ENCODE measurements around the gene SRSF7.
A peak's percentile ranks its signal among the peaks of the same experiment; 100 is the strongest.

SRSF7 gene

GRCh38 chr2:38778687-38779082 lies 27.5 kb upstream of the SRSF7 start:
- no peak overlapping the region for H4K91ac ChIP-seq (ENCODE audit: low read length)
- H3K27me3 ChIP-seq (ENCODE audit: control insufficient read depth in 1 of 2, insufficient read depth in 1 of 2, low read length in 2 of 2): no peaks in the 10 kb centered on the region
- H3K9ac ChIP-seq (ENCODE audit: low read length): peak overlapping the region; percentile 93
- H3K27ac ChIP-seq (ENCODE audit: low read length, poor library complexity, severe bottlenecking): peak overlapping the region; percentile 18
- H3K18ac ChIP-seq (ENCODE audit: low read depth in 1 of 2, low read length in 2 of 2): peak overlapping the region in 1 of 2 experiments; percentile 64
- no peak overlapping the region for H2AK5ac ChIP-seq (ENCODE audit: low read length, severe bottlenecking)
- H3K79me1 ChIP-seq (replicated peaks; ENCODE audit: low read length, poor library complexity, severe bottlenecking): peaks cover 6% of the 10 kb centered on the region
- no peak overlapping the region for H2BK120ac ChIP-seq (ENCODE audit: low read depth, low read length)
- no peaks in the 10 kb centered on the region for H3K9me3 ChIP-seq (ENCODE audit: control insufficient read depth, low read length)
- peaks cover 3% of the 10 kb centered on the region for H3K4me1 ChIP-seq (ENCODE audit: control insufficient read depth, insufficient read depth, low read depth, low read length)
- H2BK12ac ChIP-seq (ENCODE audit: low read length in 2 of 2): no peak overlapping the region
- WGBS: 47% methylated on average over 6 of the region's 8 CpGs
- H2BK5ac ChIP-seq (ENCODE audit: low read depth, low read length, poor library complexity, severe bottlenecking): no peak overlapping the region
- H3K36me3 ChIP-seq (ENCODE audit: control insufficient read depth in 1 of 2, insufficient read depth in 2 of 2, low read depth in 1 of 2, low read length in 2 of 2): peaks cover 0 to 14% of the 10 kb centered on the region in 2 experiments
- no peak overlapping the region for H3K14ac ChIP-seq (ENCODE audit: low read length in 2 of 2)
- no peak for DNase-seq
- no peak overlapping the region for H3K23ac ChIP-seq (ENCODE audit: low read length in 2 of 2)
- peak overlapping the region; percentile 49 to 88 for H3K4me3 ChIP-seq (ENCODE audit: insufficient read depth in 1 of 2, low read depth in 1 of 2, low read length in 2 of 2)
- peak overlapping the region in 1 of 2 experiments; percentile 35 for H3K4ac ChIP-seq (ENCODE audit: low read depth in 1 of 2, low read length in 2 of 2)
- H2AFZ ChIP-seq (ENCODE audit: low read depth, low read length): peak overlapping the region; percentile 84
- no peak overlapping the region for H2BK15ac ChIP-seq (ENCODE audit: low read depth, poor library complexity, severe bottlenecking)
- H3K4me2 ChIP-seq (ENCODE audit: low read length, poor library complexity, severe bottlenecking): peak overlapping the region; percentile 88
- peak overlapping the region; percentile 41 for H4K8ac ChIP-seq (ENCODE audit: low read length)

GRCh38 chr2:38776531-38776930 lies 25.4 kb upstream of the SRSF7 start:
- Histone ChIP-seq H3K4ac (ENCODE audit: low read depth in 1 of 2, low read length in 2 of 2) (no peak overlapping the region), H3K23ac (ENCODE audit: low read length in 2 of 2) (no peak overlapping the region), H3K4me1 (ENCODE audit: control insufficient read depth, insufficient read depth, low read depth, low read length) (peaks cover 5% of the 10 kb centered on the region), H3K14ac (ENCODE audit: low read length in 2 of 2) (no peak overlapping the region), H3K27ac (ENCODE audit: low read length, poor library complexity, severe bottlenecking) (no peak overlapping the region), H4K91ac (ENCODE audit: low read length) (no peak overlapping the region), H3K36me3 (ENCODE audit: control insufficient read depth in 1 of 2, insufficient read depth in 2 of 2, low read depth in 1 of 2, low read length in 2 of 2) (peaks cover 0 to 7% of the 10 kb centered on the region in 2 experiments), H3K79me1 (replicated peaks; ENCODE audit: low read length, poor library complexity, severe bottlenecking) (peaks cover 6% of the 10 kb centered on the region), H4K8ac (ENCODE audit: low read length) (no peak overlapping the region), H3K18ac (ENCODE audit: low read depth in 1 of 2, low read length in 2 of 2) (no peak overlapping the region), H3K4me3 (ENCODE audit: insufficient read depth in 1 of 2, low read depth in 1 of 2, low read length in 2 of 2) (no peak overlapping the region), H3K27me3 (ENCODE audit: control insufficient read depth in 1 of 2, insufficient read depth in 1 of 2, low read length in 2 of 2) (no peaks in the 10 kb centered on the region), H2AK5ac (ENCODE audit: low read length, severe bottlenecking) (no peak overlapping the region), H2BK12ac (ENCODE audit: low read length in 2 of 2) (no peak overlapping the region), H3K4me2 (ENCODE audit: low read length, poor library complexity, severe bottlenecking) (no peak overlapping the region), H3K9me3 (ENCODE audit: control insufficient read depth, low read length) (no peaks in the 10 kb centered on the region), H2AFZ (ENCODE audit: low read depth, low read length) (no peak overlapping the region), H2BK5ac (ENCODE audit: low read depth, low read length, poor library complexity, severe bottlenecking) (no peak overlapping the region), H3K9ac (ENCODE audit: low read length) (no peak overlapping the region), H2BK15ac (ENCODE audit: low read depth, poor library complexity, severe bottlenecking) (no peak overlapping the region), H2BK120ac (ENCODE audit: low read depth, low read length) (no peak overlapping the region)
- WGBS: 92% methylated on average over 13 of the region's 13 CpGs
- DNase-seq: no peak

GRCh38 chr2:38775921-38776225 lies 24.7 kb upstream of the SRSF7 start:
- peaks cover 5% of the 10 kb centered on the region for H3K4me1 ChIP-seq (ENCODE audit: control insufficient read depth, insufficient read depth, low read depth, low read length)
- H3K79me1 ChIP-seq (replicated peaks; ENCODE audit: low read length, poor library complexity, severe bottlenecking): peaks cover 6% of the 10 kb centered on the region
- H2BK5ac ChIP-seq (ENCODE audit: low read depth, low read length, poor library complexity, severe bottlenecking): no peak overlapping the region
- 94% methylated on average over 5 of the region's 7 CpGs for WGBS
- H3K27ac ChIP-seq (ENCODE audit: low read length, poor library complexity, severe bottlenecking): no peak overlapping the region
- H3K4me3 ChIP-seq (ENCODE audit: insufficient read depth in 1 of 2, low read depth in 1 of 2, low read length in 2 of 2): no peak overlapping the region
- H2BK12ac ChIP-seq (ENCODE audit: low read length in 2 of 2): no peak overlapping the region
- no peak overlapping the region for H2AFZ ChIP-seq (ENCODE audit: low read depth, low read length)
- H3K27me3 ChIP-seq (ENCODE audit: control insufficient read depth in 1 of 2, insufficient read depth in 1 of 2, low read length in 2 of 2): no peaks in the 10 kb centered on the region
- no peak overlapping the region for H2AK5ac ChIP-seq (ENCODE audit: low read length, severe bottlenecking)
- H3K9me3 ChIP-seq (ENCODE audit: control insufficient read depth, low read length): no peaks in the 10 kb centered on the region
- H2BK120ac ChIP-seq (ENCODE audit: low read depth, low read length): no peak overlapping the region
- no peak for DNase-seq
- H4K8ac ChIP-seq (ENCODE audit: low read length): no peak overlapping the region
- no peak overlapping the region for H3K23ac ChIP-seq (ENCODE audit: low read length in 2 of 2)
- H3K4me2 ChIP-seq (ENCODE audit: low read length, poor library complexity, severe bottlenecking): no peak overlapping the region
- no peak overlapping the region for H3K18ac ChIP-seq (ENCODE audit: low read depth in 1 of 2, low read length in 2 of 2)
- H4K91ac ChIP-seq (ENCODE audit: low read length): no peak overlapping the region
- no peak overlapping the region for H2BK15ac ChIP-seq (ENCODE audit: low read depth, poor library complexity, severe bottlenecking)
- H3K9ac ChIP-seq (ENCODE audit: low read length): no peak overlapping the region
- peaks cover 0 to under 1% of the 10 kb centered on the region in 2 experiments for H3K36me3 ChIP-seq (ENCODE audit: control insufficient read depth in 1 of 2, insufficient read depth in 2 of 2, low read depth in 1 of 2, low read length in 2 of 2)
- H3K14ac ChIP-seq (ENCODE audit: low read length in 2 of 2): no peak overlapping the region
- H3K4ac ChIP-seq (ENCODE audit: low read depth in 1 of 2, low read length in 2 of 2): no peak overlapping the region

GRCh38 chr2:38775097-38775920 lies 24.1 kb upstream of the SRSF7 start:
- Histone ChIP-seq H3K9ac (ENCODE audit: low read length) (no peak overlapping the region), H3K4ac (ENCODE audit: low read depth in 1 of 2, low read length in 2 of 2) (no peak overlapping the region), H3K23ac (ENCODE audit: low read length in 2 of 2) (no peak overlapping the region), H2BK120ac (ENCODE audit: low read depth, low read length) (no peak overlapping the region), H3K4me3 (ENCODE audit: insufficient read depth in 1 of 2, low read depth in 1 of 2, low read length in 2 of 2) (no peak overlapping the region), H3K4me1 (ENCODE audit: control insufficient read depth, insufficient read depth, low read depth, low read length) (peaks cover 5% of the 10 kb centered on the region), H3K14ac (ENCODE audit: low read length in 2 of 2) (no peak overlapping the region), H2AFZ (ENCODE audit: low read depth, low read length) (no peak overlapping the region), H4K91ac (ENCODE audit: low read length) (no peak overlapping the region), H2AK5ac (ENCODE audit: low read length, severe bottlenecking) (no peak overlapping the region), H3K18ac (ENCODE audit: low read depth in 1 of 2, low read length in 2 of 2) (no peak overlapping the region), H2BK12ac (ENCODE audit: low read length in 2 of 2) (no peak overlapping the region), H3K4me2 (ENCODE audit: low read length, poor library complexity, severe bottlenecking) (no peak overlapping the region), H2BK15ac (ENCODE audit: low read depth, poor library complexity, severe bottlenecking) (no peak overlapping the region), H3K36me3 (ENCODE audit: control insufficient read depth in 1 of 2, insufficient read depth in 2 of 2, low read depth in 1 of 2, low read length in 2 of 2) (no peaks in the 10 kb centered on the region), H3K27ac (ENCODE audit: low read length, poor library complexity, severe bottlenecking) (no peak overlapping the region), H4K8ac (ENCODE audit: low read length) (no peak overlapping the region), H2BK5ac (ENCODE audit: low read depth, low read length, poor library complexity, severe bottlenecking) (no peak overlapping the region), H3K79me1 (replicated peaks; ENCODE audit: low read length, poor library complexity, severe bottlenecking) (peaks cover 6% of the 10 kb centered on the region), H3K27me3 (ENCODE audit: control insufficient read depth in 1 of 2, insufficient read depth in 1 of 2, low read length in 2 of 2) (no peaks in the 10 kb centered on the region), H3K9me3 (ENCODE audit: control insufficient read depth, low read length) (no peaks in the 10 kb centered on the region)
- WGBS: 90% methylated on average over 15 of the region's 17 CpGs
- DNase-seq: no peak

Data from mesenchymal stem cell (in vitro differentiated cells and primary cell).